H1 (cell line): ENCODE measurements around the gene TNIP3. TPM values are rescaled to one million over a fixed set of nuclear protein-coding genes. Genes with fewer than 3 reads are reported as not detected.

ENCODE experiments used
- CTCF ChIA-PET: fragments of 300-600 bp; sonication (Branson Sonifier 250); formaldehyde crosslinking; loops from one replicate; lab custom pipeline; 2021; ENCODE audit not compliant: partially characterized antibody; lab: Charles Lee
- POLR2A ChIA-PET: fragments of 300-600 bp; sonication (Branson Sonifier 250); formaldehyde crosslinking; loops from one replicate; lab custom pipeline; 2021; ENCODE audit warnings: inconsistent platforms; ENCODE audit not compliant: partially characterized antibody; lab: Charles Lee
- DNase-seq, 2 experiments: peaks; one replicate each; pipeline versions ENCODE4 v3.0.0 to v3.0.0-alpha.2; 2010 to 2022; ENCODE audit warnings: low spot score in 2 of 2, low read depth in 1 of 2, mixed read lengths in 1 of 2
- FAIRE-seq: peaks from 2 replicates; lab custom pipeline; 2011; peaks lifted over from hg19 to GRCh38; lab: Jason Lieb, UNC
- H2AFZ ChIP-seq: 2 replicates; pipeline ENCODE4 v1.8.1; 2012; ENCODE audit warnings: low read length, inconsistent platforms
- H2AK5ac ChIP-seq: 2 replicates; pipeline ENCODE4 v1.6.1; 2013; ENCODE audit warnings: low read depth, low read length
- H2BK120ac ChIP-seq: replicated peaks from 2 replicates; pipeline ENCODE3; 2013; ENCODE audit warnings: low read depth, low read length, inconsistent platforms
- H2BK12ac ChIP-seq: 2 replicates; pipeline ENCODE4 v1.6.1; 2013; ENCODE audit warnings: low read depth, low read length
- H2BK15ac ChIP-seq: 2 replicates; pipeline ENCODE4 v1.6.1; 2013; ENCODE audit warnings: low read length
- H2BK20ac ChIP-seq: 2 replicates; pipeline ENCODE4 v1.6.1; 2013; ENCODE audit warnings: low read length
- H2BK5ac ChIP-seq: 2 replicates; pipeline ENCODE4 v1.6.1; 2013; ENCODE audit warnings: low read depth, low read length
- H3K14ac ChIP-seq: 2 replicates; pipeline ENCODE4 v1.6.1; 2013; ENCODE audit warnings: inconsistent platforms; ENCODE audit not compliant: insufficient read length
- H3K18ac ChIP-seq: 2 replicates; pipeline ENCODE4 v1.6.1; 2013; ENCODE audit warnings: low read length; ENCODE audit errors: extremely low read depth
- H3K23ac ChIP-seq: 2 replicates; pipeline ENCODE4 v1.6.1; 2013; ENCODE audit warnings: inconsistent platforms; ENCODE audit not compliant: insufficient read length
- H3K23me2 ChIP-seq: 2 replicates; pipeline ENCODE4 v1.6.1; 2013; ENCODE audit warnings: low read depth, low read length
- H3K27ac ChIP-seq: 2 replicates; pipeline ENCODE4 v1.6.1; 2011; ENCODE audit warnings: low read depth, low read length, inconsistent platforms
- H3K27me3 ChIP-seq, 4 experiments: replicated peaks in 1 of 4; 1 replicate in 1 of 4; 2 replicates in 3 of 4; pipeline versions ENCODE4 v1.6.1 to v1.8.1; 2011 to 2013; ENCODE audit warnings: low read length in 3 of 4, mild to moderate bottlenecking in 3 of 4, inconsistent platforms in 2 of 4, mixed read lengths in 2 of 4, moderate library complexity in 1 of 4; ENCODE audit not compliant: control insufficient read depth in 3 of 4, insufficient read depth in 3 of 4; ENCODE audit errors: extremely low read depth in 1 of 4
- H3K36me3 ChIP-seq, 4 experiments: 2 replicates each; pipeline versions ENCODE4 v1.6.1 to v1.8.1; 2011 to 2013; ENCODE audit warnings: mild to moderate bottlenecking in 4 of 4, low read length in 3 of 4, moderate library complexity in 2 of 4, control low read depth in 1 of 4, inconsistent platforms in 1 of 4; ENCODE audit not compliant: insufficient read depth in 4 of 4, control insufficient read depth in 2 of 4
- H3K4ac ChIP-seq: replicated peaks from 2 replicates; pipeline ENCODE3; 2013; ENCODE audit warnings: low read length, low read depth, mixed read lengths, inconsistent platforms; ENCODE audit not compliant: insufficient read length
- H3K4me1 ChIP-seq, 4 experiments: replicated peaks in 1 of 4; 1 replicate in 1 of 4; 2 replicates in 3 of 4; pipeline versions ENCODE4 v1.6.1 to v1.8.1; 2011 to 2013; ENCODE audit warnings: low read length in 3 of 4, inconsistent platforms in 2 of 4, mixed read lengths in 1 of 4; ENCODE audit not compliant: insufficient read depth in 4 of 4, control insufficient read depth in 3 of 4
- H3K4me2 ChIP-seq, 2 experiments: 2 replicates each; pipeline versions ENCODE4 v1.6.1 to v1.8.1; 2011 to 2013; ENCODE audit warnings: low read depth in 2 of 2, low read length in 2 of 2, control low read depth in 1 of 2, inconsistent platforms in 1 of 2, mild to moderate bottlenecking in 1 of 2; ENCODE audit not compliant: insufficient read depth in 1 of 2
- H3K4me3 ChIP-seq, 4 experiments: fragments of 200-600, 300-600 bp in 1 of 4; sonication (generic), shearing (Covaris generic), sonication (Bioruptor Twin) in 1 of 4; 2 replicates each; pipeline versions ENCODE4 v1.5.1 to v1.8.1; 2011 to 2016; ENCODE audit warnings: low read length in 4 of 4, low read depth in 3 of 4, control low read depth in 2 of 4, inconsistent platforms in 2 of 4, mild to moderate bottlenecking in 2 of 4, mixed read lengths in 1 of 4, moderate library complexity in 1 of 4; ENCODE audit not compliant: insufficient read depth in 2 of 4; ENCODE audit errors: extremely low read depth in 1 of 4
- H3K56ac ChIP-seq: replicated peaks from 2 replicates; pipeline ENCODE3; 2013; ENCODE audit warnings: low read depth, mild to moderate bottlenecking, mixed read lengths, low read length, inconsistent platforms; ENCODE audit not compliant: insufficient read length
- H3K79me1 ChIP-seq: 2 replicates; pipeline ENCODE4 v1.6.1; 2013; ENCODE audit warnings: low read depth, low read length, control low read depth
- H3K79me2 ChIP-seq, 2 experiments: 2 replicates each; pipeline versions ENCODE4 v1.6.1 to v1.8.1; 2012 to 2013; ENCODE audit warnings: low read length in 2 of 2, mild to moderate bottlenecking in 2 of 2, inconsistent platforms in 1 of 2; ENCODE audit not compliant: insufficient read depth in 2 of 2, control insufficient read depth in 1 of 2
- H3K9ac ChIP-seq, 4 experiments: replicated peaks in 1 of 4; 1 replicate in 1 of 4; 2 replicates in 3 of 4; pipeline versions ENCODE4 v1.6.1 to v1.8.1; 2011 to 2013; ENCODE audit warnings: low read depth in 3 of 4, low read length in 3 of 4, control low read depth in 2 of 4, mild to moderate bottlenecking in 2 of 4, moderate library complexity in 2 of 4, inconsistent platforms in 1 of 4; ENCODE audit errors: extremely low read depth in 1 of 4
- H3K9me3 ChIP-seq, 2 experiments: 2 replicates each; pipeline versions ENCODE4 v1.6.1 to v1.8.1; 2012 to 2013; ENCODE audit warnings: mild to moderate bottlenecking in 2 of 2, moderate library complexity in 2 of 2, control low read depth in 1 of 2, inconsistent platforms in 1 of 2, low read depth in 1 of 2, low read length in 1 of 2, mixed read lengths in 1 of 2; ENCODE audit not compliant: insufficient read depth in 2 of 2
- H4K20me1 ChIP-seq, 2 experiments: replicated peaks in 1 of 2; 2 replicates each; pipeline versions ENCODE3 to v1.8.1; 2011 to 2013; ENCODE audit warnings: inconsistent platforms in 2 of 2, low read length in 2 of 2, mild to moderate bottlenecking in 1 of 2; ENCODE audit not compliant: insufficient read depth in 2 of 2, control insufficient read depth in 1 of 2
- H4K5ac ChIP-seq: 2 replicates; pipeline ENCODE4 v1.6.1; 2013; ENCODE audit warnings: low read length, low read depth, mixed read lengths, inconsistent platforms; ENCODE audit not compliant: insufficient read length
- H4K8ac ChIP-seq: 2 replicates; pipeline ENCODE4 v1.8.0; 2013; ENCODE audit warnings: mild to moderate bottlenecking, moderate library complexity, low read length, inconsistent platforms; ENCODE audit not compliant: insufficient read depth; ENCODE audit errors: extremely low read depth
- H4K91ac ChIP-seq: replicated peaks from 2 replicates; pipeline ENCODE3; 2013; ENCODE audit warnings: low read length, mixed read lengths, inconsistent platforms; ENCODE audit not compliant: insufficient read length
- ATF3 ChIP-seq: IDR thresholded peaks from 2 replicates; pipeline ENCODE4 v1.6.1; 2011; ENCODE audit warnings: low read depth, mild to moderate bottlenecking, low read length; ENCODE audit not compliant: insufficient read depth
- BCL11A ChIP-seq, 2 experiments: IDR thresholded peaks; one replicate each; pipeline ENCODE4 v1.6.1; 2011; ENCODE audit warnings: low read depth in 2 of 2, low read length in 2 of 2, mild to moderate bottlenecking in 2 of 2
- CEBPB ChIP-seq: IDR thresholded peaks from 2 replicates; pipeline ENCODE4 v1.6.1; 2012; ENCODE audit warnings: low read depth, low read length
- CHD1 ChIP-seq: IDR thresholded peaks from 2 replicates; pipeline ENCODE4 v1.6.1; 2012; ENCODE audit warnings: low read depth, low read length, improper control_type of control experiment
- EGR1 ChIP-seq: IDR thresholded peaks from 2 replicates; pipeline ENCODE4 v1.6.1; 2011; ENCODE audit warnings: low read depth, low read length, borderline replicate concordance
- EZH2 ChIP-seq: fragments of 200-600 bp; sonication (generic); IDR thresholded peaks from 2 replicates; pipeline ENCODE4 v1.7.1; 2012; ENCODE audit warnings: low read depth, mild to moderate bottlenecking, moderate library complexity, low read length, inconsistent platforms; ENCODE audit not compliant: severe bottlenecking
- FOSL1 ChIP-seq: IDR thresholded peaks from 2 replicates; pipeline ENCODE4 v1.6.1; 2011; ENCODE audit warnings: mild to moderate bottlenecking, low read depth, low read length, moderate library complexity; ENCODE audit not compliant: insufficient read depth
- HDAC2 ChIP-seq, 2 experiments: fragments of 300-600 bp in 1 of 2; sonication (generic) in 1 of 2; IDR thresholded peaks; 2 replicates each; pipeline ENCODE4 v1.6.1; 2011 to 2012; ENCODE audit warnings: low read depth in 2 of 2, low read length in 2 of 2, mild to moderate bottlenecking in 2 of 2, moderate library complexity in 2 of 2, borderline replicate concordance in 1 of 2, inconsistent platforms in 1 of 2
- KDM5A ChIP-seq: fragments of 200-600 bp; IDR thresholded peaks from 2 replicates; pipeline ENCODE4 v1.7.1; 2012; ENCODE audit warnings: mild to moderate bottlenecking, low read length, inconsistent platforms, mixed read lengths
- POU5F1 ChIP-seq: IDR thresholded peaks from 2 replicates; pipeline ENCODE4 v1.6.1; 2011; ENCODE audit warnings: low read depth, mild to moderate bottlenecking, low read length, moderate library complexity
- RFX5 ChIP-seq: IDR thresholded peaks from 2 replicates; pipeline ENCODE4 v1.6.1; 2011; ENCODE audit warnings: low read depth, low read length, improper control_type of control experiment, borderline replicate concordance
- SP2 ChIP-seq: IDR thresholded peaks from 2 replicates; pipeline ENCODE4 v1.6.1; 2012; ENCODE audit warnings: mild to moderate bottlenecking, low read length, inconsistent platforms
- whole genome bisulfite sequencing, 2 experiments: shearing (Covaris generic) in 1 of 2; methylation state at CpG; one replicate each; pipeline versions ENCODE4 v1.1.6 to v1.1.7; 2013 to 2015; ENCODE audit warnings: low lambda C conversion rate in 2 of 2, mixed read lengths in 2 of 2, inconsistent platforms in 1 of 2, low coverage in 1 of 2, missing lambda C conversion rate in 1 of 2; ENCODE audit not compliant: insufficient replicate concordance in 2 of 2, insufficient coverage in 1 of 2, insufficient read length in 1 of 2; ENCODE audit errors: extremely low coverage in 1 of 2, missing lambda C conversion rate in 1 of 2; 5-methylcytosine and 5-hydroxymethylcytosine counted together
- polyA plus RNA-seq, 7 experiments: library from polyadenylated mRNA; depleted of rRNA in 3 of 7; stranded (reverse) in 5 of 7; unstranded in 2 of 7; fragments of >200 nt in 5 of 7; fragments of 200-250 nt in 2 of 7; gene quantifications; 1 replicate in 5 of 7; 2 replicates in 1 of 7; 4 replicates in 1 of 7; pipeline versions ENCODE4 v1.2.1 to v1.2.3, GENCODE V29; 2011 to 2013; ENCODE audit warnings: missing spikeins in 2 of 7, mixed read lengths in 2 of 7
- total RNA-seq: library from RNA; stranded (reverse); fragmentation: NEBNext Ultra II Directional; extraction: Animal tissue kit (Norgen Biotek cat#: 25700); gene quantifications from 2 replicates; pipeline ENCODE4 v1.2.1, GENCODE V29; 2021
- TF ChIP-seq, protein P1 (sequence below): IDR thresholded peaks from 2 replicates; pipeline ENCODE4 v1.6.1; 2012; ENCODE audit warnings: low read length, inconsistent platforms

TNIP3 gene
- total and polyA plus RNA-seq, 2 of the 8 experiments (the other 6 are each of a cell fraction or from before 2014, with no cell fraction given): not detected

DNA sequence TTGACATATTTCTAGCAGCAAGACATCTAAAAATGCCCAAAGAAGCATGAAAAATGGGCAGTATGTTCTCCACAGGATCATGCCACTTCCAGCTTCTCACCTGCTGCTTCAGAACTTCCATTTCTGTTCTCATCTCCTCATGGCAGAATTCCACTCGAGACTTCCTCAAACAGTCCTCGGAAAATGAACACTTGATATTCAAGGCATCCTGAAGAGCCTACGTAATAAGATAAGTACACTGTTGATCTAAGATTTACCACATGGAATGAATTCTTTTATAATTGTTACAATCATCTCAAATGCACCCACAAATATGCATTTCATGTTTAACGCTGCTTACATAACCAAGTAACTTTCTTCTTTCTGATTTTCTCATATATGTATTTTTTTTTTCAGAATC is 14.1 kb downstream of the TNIP3 start:
- Histone ChIP-seq H3K79me2 (no peaks in the 10 kb centered on the region), H3K9ac (no peak overlapping the region), H2BK15ac (no peak overlapping the region), H2AK5ac (no peak overlapping the region), H3K23ac (no peak overlapping the region), H4K20me1 (no peaks in the 10 kb centered on the region), H3K4ac (no peak overlapping the region), H2BK20ac (no peak overlapping the region), H2AFZ (no peak overlapping the region), H3K79me1 (no peaks in the 10 kb centered on the region), H4K5ac (no peak overlapping the region), H3K27me3 (no peaks in the 10 kb centered on the region), H3K4me1 (no peaks in the 10 kb centered on the region), H3K23me2 (no peaks in the 10 kb centered on the region), H2BK120ac (no peak overlapping the region), H3K9me3 (no peaks in the 10 kb centered on the region), H3K14ac (no peak overlapping the region), H2BK12ac (no peak overlapping the region), H3K27ac (no peak overlapping the region), H2BK5ac (no peak overlapping the region), H3K4me2 (no peak overlapping the region), H3K56ac (no peak overlapping the region), H4K91ac (no peak overlapping the region), H3K18ac (no peak overlapping the region), H3K36me3 (no peaks in the 10 kb centered on the region), H3K4me3 (no peak overlapping the region), H4K8ac (no peak overlapping the region)
- CTCF ChIA-PET: no interaction called here
- WGBS, 2 experiments: 88% methylated on average over 4 of the region's 4 CpGs; no CpG with 5 or more reads in 1 of the 2 experiments
- POLR2A ChIA-PET: no interaction called here
- no peak for DNase-seq
- FAIRE-seq: no peak
- no peak for TF ChIP-seq EGR1
- no peak for TF ChIP-seq ATF3
- no peak for TF ChIP-seq EZH2
- no peak for TF ChIP-seq CHD1
- TF ChIP-seq KDM5A: no peak
- no peak for TF ChIP-seq HDAC2 (IDR thresholded peaks at IDR 0.05; ENCODE audit: borderline replicate concordance in 1 of 2, low read depth in 2 of 2, low read length in 2 of 2)
- no peak for TF ChIP-seq BCL11A (IDR thresholded peaks at IDR 0.05; ENCODE audit: low read depth in 2 of 2, low read length in 2 of 2)
- no peak for TF ChIP-seq RFX5
- no peak for TF ChIP-seq SP2
- TF ChIP-seq, protein P1, sequence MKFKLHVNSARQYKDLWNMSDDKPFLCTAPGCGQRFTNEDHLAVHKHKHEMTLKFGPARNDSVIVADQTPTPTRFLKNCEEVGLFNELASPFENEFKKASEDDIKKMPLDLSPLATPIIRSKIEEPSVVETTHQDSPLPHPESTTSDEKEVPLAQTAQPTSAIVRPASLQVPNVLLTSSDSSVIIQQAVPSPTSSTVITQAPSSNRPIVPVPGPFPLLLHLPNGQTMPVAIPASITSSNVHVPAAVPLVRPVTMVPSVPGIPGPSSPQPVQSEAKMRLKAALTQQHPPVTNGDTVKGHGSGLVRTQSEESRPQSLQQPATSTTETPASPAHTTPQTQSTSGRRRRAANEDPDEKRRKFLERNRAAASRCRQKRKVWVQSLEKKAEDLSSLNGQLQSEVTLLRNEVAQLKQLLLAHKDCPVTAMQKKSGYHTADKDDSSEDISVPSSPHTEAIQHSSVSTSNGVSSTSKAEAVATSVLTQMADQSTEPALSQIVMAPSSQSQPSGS: no peak
- TF ChIP-seq CEBPB: no peak
- no peak for TF ChIP-seq POU5F1
- no peak for TF ChIP-seq FOSL1
